GM23338 (cell line): Measurements from ENCODE around the gene GRID2. TPM values are rescaled to one million over a fixed set of nuclear protein-coding genes. Genes with fewer than 3 reads are reported as not detected.
A peak's percentile ranks its signal among the peaks of the same experiment; 100 is the strongest.

ENCODE experiments used
- ATAC-seq: fragments of 200-7000 bp; cut with Tn5 transposase; 3 replicates; pipeline ENCODE4 v1.9.1; 2020
- DNase-seq: peaks from one replicate; pipeline ENCODE4 v3.0.0-alpha.2; 2015; ENCODE audit warnings: low spot score
- H2AFZ ChIP-seq: fragments of 200-600 bp; sonication (generic); 2 replicates; pipeline ENCODE4 v1.8.0; 2016; ENCODE audit warnings: antibody characterized with exemption, mild to moderate bottlenecking, moderate library complexity
- H3F3A ChIP-seq: fragments of 200-600 bp; sonication (generic); replicated peaks from 2 replicates; pipeline ENCODE4 v1.8.0; 2017; ENCODE audit warnings: antibody characterized with exemption, mixed run types, low read depth
- H3K27ac ChIP-seq: fragments of 200-600 bp; sonication (generic); 2 replicates; pipeline ENCODE4 v1.6.1; 2016; ENCODE audit warnings: low read depth
- H3K27me3 ChIP-seq: fragments of 200-600 bp; sonication (generic); 2 replicates; pipeline ENCODE4 v1.8.0; 2016; ENCODE audit warnings: mild to moderate bottlenecking, mixed run types, moderate library complexity; ENCODE audit not compliant: insufficient read depth
- H3K36me3 ChIP-seq: fragments of 200-600 bp; sonication (generic); 2 replicates; pipeline ENCODE4 v1.8.0; 2016; ENCODE audit warnings: mild to moderate bottlenecking; ENCODE audit not compliant: insufficient read depth
- H3K4me1 ChIP-seq: fragments of 200-600 bp; sonication (generic); 2 replicates; pipeline ENCODE4 v1.8.0; 2016; ENCODE audit warnings: mild to moderate bottlenecking, moderate library complexity; ENCODE audit not compliant: insufficient read depth
- H3K4me2 ChIP-seq: fragments of 200-600 bp; sonication (generic); 2 replicates; pipeline ENCODE4 v1.7.1; 2017; ENCODE audit warnings: mixed run types
- H3K4me3 ChIP-seq: fragments of 200-600 bp; sonication (generic); 2 replicates; pipeline ENCODE4 v1.6.1; 2016; ENCODE audit warnings: mixed run types
- H3K79me2 ChIP-seq: fragments of 200-600 bp; sonication (generic); replicated peaks from 2 replicates; pipeline ENCODE4 v1.8.0; 2017; ENCODE audit warnings: mild to moderate bottlenecking; ENCODE audit not compliant: insufficient read depth
- H3K9me2 ChIP-seq: fragments of 200-600 bp; sonication (generic); 2 replicates; pipeline ENCODE4 v1.8.0; 2017; ENCODE audit not compliant: insufficient read depth
- H4K20me1 ChIP-seq: fragments of 200-600 bp; sonication (generic); replicated peaks from 2 replicates; pipeline ENCODE4 v1.8.0; 2017; ENCODE audit warnings: mild to moderate bottlenecking; ENCODE audit not compliant: insufficient read depth
- H3K27ac Mint-ChIP-seq: 2 replicates; pipeline ENCODE4 v1.8.0; 2020; ENCODE audit warnings: inconsistent platforms, mild to moderate bottlenecking, moderate library complexity, mixed read lengths
- H3K27me3 Mint-ChIP-seq: 3 replicates; pipeline ENCODE4 v1.8.0; 2022; ENCODE audit warnings: low read depth, mild to moderate bottlenecking, moderate library complexity, mixed read lengths, inconsistent platforms; ENCODE audit not compliant: insufficient read depth, poor library complexity
- H3K36me3 Mint-ChIP-seq: 3 replicates; pipeline ENCODE4 v1.8.0; 2021; ENCODE audit warnings: low read depth, mild to moderate bottlenecking, inconsistent platforms, moderate library complexity, mixed read lengths
- H3K4me1 Mint-ChIP-seq: 3 replicates; pipeline ENCODE4 v1.8.0; 2020; ENCODE audit warnings: mild to moderate bottlenecking, inconsistent platforms, mixed read lengths
- H3K4me3 Mint-ChIP-seq: 3 replicates; pipeline ENCODE4 v1.8.0; 2021; ENCODE audit warnings: moderate library complexity, mild to moderate bottlenecking, inconsistent platforms, mixed read lengths
- H3K9me3 Mint-ChIP-seq: 3 replicates; pipeline ENCODE4 v1.8.0; 2020; ENCODE audit warnings: moderate library complexity, mild to moderate bottlenecking, inconsistent platforms, mixed read lengths
- CREB1 ChIP-seq: fragments of 250-450 bp; sonication (Bioruptor Pico); IDR thresholded peaks from 2 replicates; pipeline ENCODE4 v1.5.0; 2020; ENCODE audit warnings: low read depth, mild to moderate bottlenecking, moderate library complexity
- CTCF ChIP-seq, 2 experiments: fragments of 200-600 bp in 1 of 2; sonication (generic) in 1 of 2; conservative IDR thresholded peaks; 2 replicates each; pipeline versions ENCODE4 v1.5.1 to v1.6.1; 2016 to 2017; ENCODE audit warnings: antibody characterized with exemption in 2 of 2, low read depth in 2 of 2, mild to moderate bottlenecking in 2 of 2, moderate library complexity in 1 of 2
- EZH2 ChIP-seq: fragments of 200-600 bp; sonication (generic); IDR thresholded peaks from one replicate; pipeline ENCODE4 v1.8.0; 2017; ENCODE audit warnings: antibody characterized with exemption, mild to moderate bottlenecking, low read depth; ENCODE audit not compliant: unreplicated experiment
- JUNB ChIP-seq: IDR thresholded peaks from one replicate; pipeline ENCODE4 v1.6.1; 2016; ENCODE audit warnings: antibody characterized with exemption; ENCODE audit not compliant: unreplicated experiment
- NANOG ChIP-seq: IDR thresholded peaks from 2 replicates; pipeline ENCODE4 v1.6.1; 2016; ENCODE audit warnings: antibody characterized with exemption, borderline replicate concordance
- REST ChIP-seq: IDR thresholded peaks from one replicate; pipeline ENCODE4 v1.6.1; 2018; ENCODE audit warnings: antibody characterized with exemption; ENCODE audit not compliant: unreplicated experiment
- STAT1 ChIP-seq: IDR thresholded peaks from one replicate; pipeline ENCODE4 v1.6.1; 2016; ENCODE audit warnings: antibody characterized with exemption; ENCODE audit not compliant: unreplicated experiment
- ZNF114 ChIP-seq: fragments of 250-450 bp; sonication (Bioruptor Pico); IDR thresholded peaks from 2 replicates; pipeline ENCODE4 v1.5.0; 2020; ENCODE audit warnings: mild to moderate bottlenecking, moderate library complexity
- ZNF331 ChIP-seq: fragments of 250-450 bp; sonication (Bioruptor Pico); IDR thresholded peaks from 2 replicates; pipeline ENCODE4 v1.5.0; 2020; ENCODE audit warnings: low read depth, mild to moderate bottlenecking, moderate library complexity
- ZNF462 ChIP-seq: fragments of 250-450 bp; sonication (Bioruptor Pico); IDR thresholded peaks from 2 replicates; pipeline ENCODE4 v1.5.0; 2020; ENCODE audit warnings: mild to moderate bottlenecking, moderate library complexity
- polyA plus RNA-seq: library from polyadenylated mRNA; unstranded; fragments of >200 nt; fragmentation: Nextera tagmentation; extraction: Ambion mirVana; gene quantifications from 2 replicates; pipeline ENCODE4 v1.2.1, GENCODE V29; 2016
- total RNA-seq: library from RNA; depleted of rRNA; stranded (reverse); fragments of >200 nt; shearing (Covaris generic); gene quantifications from 2 replicates; pipeline ENCODE4 v1.2.3, GENCODE V29; 2014

GRID2 gene
- total and polyA plus RNA-seq, 2 experiments from 2014 or later, result 19.9 to 65.4 TPM

DNA sequence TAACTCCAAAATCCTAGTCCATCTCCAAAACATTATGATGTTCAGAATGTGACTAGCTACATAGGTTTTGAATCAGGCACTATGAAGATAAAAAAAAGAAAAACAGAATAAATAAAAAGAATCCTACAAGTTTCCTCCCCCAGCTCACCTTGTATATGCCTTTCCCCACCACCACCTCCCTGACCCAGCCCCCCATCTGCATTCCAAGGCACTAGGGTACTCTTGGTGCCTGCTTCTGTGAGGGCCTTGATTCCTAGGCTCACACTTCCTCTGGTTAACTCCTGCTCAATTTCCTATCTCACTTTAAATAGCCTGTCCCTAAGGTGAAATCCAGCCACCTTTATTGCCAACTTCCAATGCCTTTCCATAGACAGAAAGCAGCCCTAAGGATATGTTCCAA lies 1346.1 kb downstream of the GRID2 start:
- Mint-ChIP-seq H3K27me3 (no peaks in the 10 kb centered on the region), H3K36me3 (no peaks in the 10 kb centered on the region), H3K4me1 (peaks cover 13% of the 10 kb centered on the region), H3K27ac (peak overlapping the region; percentile 61; the same call in 1 of the 2 replicates), H3K9me3 (no peaks in the 10 kb centered on the region), H3K4me3 (no peak overlapping the region; the same call in 2 of the 3 replicates)
- peak; percentile 64 for DNase-seq
- Histone ChIP-seq H4K20me1 (no peaks in the 10 kb centered on the region), H3F3A (no peaks in the 10 kb centered on the region), H3K79me2 (no peaks in the 10 kb centered on the region), H3K27me3 (no peaks in the 10 kb centered on the region), H3K4me2 (peak overlapping the region; percentile 27), H2AFZ (no peak overlapping the region), H3K36me3 (no peaks in the 10 kb centered on the region), H3K9me2 (no peaks in the 10 kb centered on the region), H3K4me1 (peaks cover 8% of the 10 kb centered on the region; the same call in 1 of the 2 replicates), H3K27ac (no peak overlapping the region), H3K4me3 (no peak overlapping the region)
- TF ChIP-seq STAT1 (no peak), ZNF462 (CRISPR knock-in tag) (peak; percentile 30; the same call in 1 of the 2 replicates), EZH2 (no peak)
- ATAC-seq, result peak; percentile 97

- no peak overlapping the region for H3K27ac Mint-ChIP-seq
- no peak overlapping the region for H3K4me3 Mint-ChIP-seq
- no peaks in the 10 kb centered on the region for H3F3A ChIP-seq
- H3K4me1 ChIP-seq, result peaks cover 15% of the 10 kb centered on the region
- H3K27me3 Mint-ChIP-seq, result no peaks in the 10 kb centered on the region
- H2AFZ ChIP-seq, result no peak overlapping the region
- no peaks in the 10 kb centered on the region for H4K20me1 ChIP-seq
- no peaks in the 10 kb centered on the region for H3K79me2 ChIP-seq
- H3K4me1 Mint-ChIP-seq, result peaks cover 21% of the 10 kb centered on the region
- no peaks in the 10 kb centered on the region for H3K9me3 Mint-ChIP-seq
- ATAC-seq, result no peak
- H3K9me2 ChIP-seq, result no peaks in the 10 kb centered on the region
- no peaks in the 10 kb centered on the region for H3K36me3 ChIP-seq
- no peak overlapping the region for H3K4me3 ChIP-seq
- DNase-seq, result no peak
- no peaks in the 10 kb centered on the region for H3K36me3 Mint-ChIP-seq
- no peak overlapping the region for H3K27ac ChIP-seq
- no peak overlapping the region for H3K4me2 ChIP-seq
- H3K27me3 ChIP-seq, result no peaks in the 10 kb centered on the region
- TF ChIP-seq ZNF114 (CRISPR knock-in tag) (no peak), JUNB (no peak), ZNF331 (CRISPR knock-in tag) (no peak), EZH2 (no peak), CTCF (conservative IDR thresholded peaks at IDR 0.05; ENCODE audit: low read depth in 2 of 2) (no peak), NANOG (no peak), CREB1 (no peak), STAT1 (no peak), REST (no peak)
Measured at GRCh38 chr4:93654211-93654610, 1350.4 kb downstream of the GRID2 start.
